Activated CD4-positive, alpha-beta T cell treated with anti-CD3 and anti-CD28 coated beads for 36 hours (primary cell): Measurements from ENCODE around the gene GLTP. TPM values are rescaled to one million over a fixed set of nuclear protein-coding genes. Genes with fewer than 3 reads are reported as not detected.
"Not testable (repeated sequence)": the region's sequence is repeated elsewhere in the genome, so short reads cannot be mapped to it uniquely, and the experiment has no call there.

Experiments
- ATAC-seq: fragments of 200-7000 bp; cut with Tn5 transposase; one replicate; pipeline ENCODE4 v1.10.0; 2021; ENCODE audit warnings: mild to moderate bottlenecking, moderate library complexity
- CTCF ChIA-PET: fragments of 350-600 bp; sonication (Branson Sonifier 250); formaldehyde crosslinking; loops from one replicate; lab custom pipeline; 2021; ENCODE audit warnings: antibody characterized with exemption; lab: Charles Lee
- POLR2A ChIA-PET: fragments of 350-600 bp; sonication (Branson Sonifier 250); formaldehyde crosslinking; loops from one replicate; lab custom pipeline; 2021; ENCODE audit warnings: antibody characterized with exemption, inconsistent platforms; lab: Charles Lee
- DNase-seq: peaks from one replicate; pipeline ENCODE4 v3.0.0-alpha.2; 2020
- H3K27ac Mint-ChIP-seq: one replicate; pipeline ENCODE4 v1.8.0; 2021; ENCODE audit warnings: mixed read lengths
- H3K27me3 Mint-ChIP-seq: one replicate; pipeline ENCODE4 v1.8.0; 2021; ENCODE audit warnings: mixed read lengths
- H3K36me3 Mint-ChIP-seq: one replicate; pipeline ENCODE4 v1.8.0; 2021; ENCODE audit warnings: low read depth, mixed read lengths
- H3K4me1 Mint-ChIP-seq: one replicate; pipeline ENCODE4 v1.8.0; 2021; ENCODE audit warnings: mixed read lengths
- H3K4me3 Mint-ChIP-seq: one replicate; pipeline ENCODE4 v1.8.0; 2021; ENCODE audit warnings: mild to moderate bottlenecking, moderate library complexity, mixed read lengths
- H3K9me3 Mint-ChIP-seq: one replicate; pipeline ENCODE4 v1.8.0; 2021; ENCODE audit warnings: low read depth, mixed read lengths
- intact Hi-C, 2 experiments: fragments of 100-400 bp; cut with DNase I in 1 of 2; cut with micrococcal nuclease in 1 of 2; formaldehyde crosslinking; loops; one replicate each; pipeline versions ENCODE4 v1.14.2 to v1.15.1; 2022 to 2024; cut with DNase I, micrococcal nuclease
- total RNA-seq, 2 experiments: library from RNA; stranded (reverse); gene quantifications; one replicate each; pipeline ENCODE4 v1.2.3, GENCODE V29; 2021

The GLTP gene
- total RNA-seq, 2 experiments from 2014 or later = 24.2 to 26.9 TPM

DNA sequence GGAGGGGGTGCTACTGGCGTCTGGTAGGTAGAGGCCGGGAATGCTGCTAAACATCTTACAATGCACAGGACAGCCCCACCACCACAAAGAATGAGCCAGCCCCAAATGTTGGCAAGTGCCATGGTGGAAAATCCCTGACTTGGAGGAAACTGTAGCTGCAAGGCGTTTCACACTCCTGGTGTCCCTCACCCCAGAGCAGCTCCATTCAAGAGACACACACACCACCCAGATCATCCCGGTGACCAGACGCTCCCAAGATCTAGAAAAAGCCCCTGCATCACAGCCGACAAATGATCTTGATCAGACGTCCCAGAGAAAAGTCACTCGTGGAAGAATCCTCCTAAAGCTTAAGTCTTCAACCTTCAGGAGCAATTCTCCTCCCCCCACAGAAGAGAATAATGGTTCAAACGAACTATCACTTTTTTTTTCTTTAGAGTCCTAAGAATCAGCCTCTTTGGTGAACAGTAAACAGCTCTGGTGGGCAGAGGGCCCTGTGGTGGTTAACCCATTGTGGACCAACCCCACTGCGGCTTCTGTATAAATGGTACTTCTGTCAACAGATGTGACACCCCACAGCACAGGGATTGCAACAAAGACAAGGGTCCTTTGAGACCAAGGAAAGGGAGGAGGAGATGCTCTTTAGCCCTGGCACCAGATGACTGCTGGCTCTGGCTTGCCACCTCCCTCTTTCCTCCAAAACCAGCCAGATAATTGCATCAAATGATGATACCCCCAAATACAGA, 2.7 kb downstream of the GLTP start:
- Mint-ChIP-seq H3K4me1 (peaks cover 41% of the 10 kb centered on the region), H3K36me3 (peaks cover 3% of the 10 kb centered on the region), H3K27me3 (no peaks in the 10 kb centered on the region), H3K4me3 (no peak overlapping the region), H3K9me3 (no peaks in the 10 kb centered on the region), H3K27ac (no peak overlapping the region)
- ATAC-seq (no peak), DNase-seq (no peak)
- ChIA-PET POLR2A (no interaction called here), CTCF (interaction anchor here (0.6 to 2.2 kb wide), 5 partner anchors 24 to 72 kb away, joined by 4 to 11 read pairs (median 7); no protein-coding TSS in a partner anchor)
- intact Hi-C loops = no loop called here

DNA sequence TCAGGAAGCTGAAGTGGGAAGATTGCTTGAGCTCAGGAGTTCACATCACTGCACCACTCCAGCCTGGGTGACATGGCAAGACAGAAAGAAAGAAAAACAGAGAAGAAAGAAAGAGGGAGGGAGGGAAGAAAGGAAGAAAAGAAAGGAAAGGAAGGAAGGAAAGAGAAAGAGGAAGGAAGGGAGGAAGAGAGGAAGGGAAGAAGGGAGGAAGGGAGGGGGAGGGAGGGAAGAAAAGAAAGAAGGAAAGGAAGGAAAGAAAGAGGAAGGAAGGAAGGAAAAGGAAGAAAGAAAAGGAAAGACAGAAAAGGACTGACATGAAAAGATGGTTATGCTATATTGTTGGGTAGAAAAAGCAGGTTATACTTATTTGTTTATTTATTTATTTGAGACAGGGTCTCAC, 3.9 kb downstream of the GLTP start:
- no peak for ATAC-seq
- peaks cover 43% of the 10 kb centered on the region for H3K4me1 Mint-ChIP-seq
- CTCF ChIA-PET = interaction anchor here (0.6 to 2.2 kb wide), 4 partner anchors 17 to 31 kb away, joined by 3 to 11 read pairs (median 5); no protein-coding TSS in a partner anchor
- H3K27ac Mint-ChIP-seq = no peak overlapping the region
- H3K9me3 Mint-ChIP-seq = no peaks in the 10 kb centered on the region
- no peak for DNase-seq
- POLR2A ChIA-PET = no interaction called here
- no peak overlapping the region for H3K4me3 Mint-ChIP-seq
- H3K36me3 Mint-ChIP-seq = peaks cover 3% of the 10 kb centered on the region
- H3K27me3 Mint-ChIP-seq = no peaks in the 10 kb centered on the region
- intact Hi-C loops = no loop called here

DNA sequence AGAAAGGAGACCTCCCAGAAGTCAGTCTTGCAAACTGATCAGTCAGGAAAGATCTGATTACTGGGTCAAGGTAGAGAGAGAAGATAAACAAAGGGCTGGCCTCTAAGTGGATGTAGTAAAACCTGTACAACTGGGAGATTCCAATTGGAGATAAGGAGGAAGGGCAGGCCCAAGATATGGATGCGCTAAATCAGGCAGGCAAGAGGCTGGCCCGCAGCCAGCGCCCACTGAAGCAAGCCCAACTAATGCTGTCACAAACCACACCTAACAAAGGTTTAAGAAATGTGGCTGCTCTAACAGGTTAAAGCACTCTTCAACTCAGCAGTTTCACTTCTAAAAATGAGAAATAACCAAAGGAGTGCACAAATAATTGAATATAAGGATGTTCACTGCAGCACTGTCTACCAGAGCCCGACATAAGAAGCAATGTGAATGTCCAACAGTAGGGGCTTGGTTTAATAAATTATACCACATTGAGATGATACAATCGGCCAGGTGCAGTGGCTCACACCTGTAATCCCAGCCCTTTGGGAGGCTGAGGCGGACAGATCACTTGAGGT, 4.7 kb downstream of the GLTP start:
- Mint-ChIP-seq H3K27me3 (no peaks in the 10 kb centered on the region), H3K9me3 (no peaks in the 10 kb centered on the region), H3K4me1 (peaks cover 42% of the 10 kb centered on the region), H3K27ac (no peak overlapping the region), H3K36me3 (peaks cover 4% of the 10 kb centered on the region), H3K4me3 (no peak overlapping the region)
- DNase-seq (no peak), ATAC-seq (no peak)
- CTCF ChIA-PET = interaction anchor here (0.6 to 2.2 kb wide), 3 partner anchors 16 to 30 kb away, joined by 3 to 11 read pairs (median 3); no protein-coding TSS in a partner anchor
- POLR2A ChIA-PET = no interaction called here
- intact Hi-C loops = no loop called here

DNA sequence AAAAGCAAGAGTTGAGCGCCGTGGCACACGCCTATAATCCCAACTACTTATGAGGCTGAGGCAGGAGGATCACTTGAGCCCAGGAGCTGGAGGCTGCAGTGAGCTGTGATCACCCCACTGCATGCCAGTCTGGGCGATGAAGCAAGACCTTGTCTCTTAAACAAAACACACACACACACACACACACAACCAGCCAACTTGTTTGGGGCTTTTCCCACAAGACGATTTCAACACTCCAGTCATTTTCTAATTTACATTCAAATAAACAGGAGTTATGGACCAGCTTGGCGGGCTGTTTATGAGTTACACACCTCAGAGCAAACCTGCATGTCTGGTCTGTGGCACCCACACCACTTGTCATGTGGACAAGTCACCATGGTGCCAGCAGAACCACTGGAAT, 6.7 kb downstream of the GLTP start:
- Mint-ChIP-seq H3K9me3 (no peaks in the 10 kb centered on the region), H3K4me3 (no peak overlapping the region), H3K4me1 (peaks cover 37% of the 10 kb centered on the region), H3K36me3 (peaks cover 4% of the 10 kb centered on the region), H3K27ac (no peak overlapping the region), H3K27me3 (no peaks in the 10 kb centered on the region)
- no peak for DNase-seq
- ChIA-PET POLR2A (no interaction called here), CTCF (no interaction called here)
- intact Hi-C loops = no loop called here
- no peak for ATAC-seq

DNA sequence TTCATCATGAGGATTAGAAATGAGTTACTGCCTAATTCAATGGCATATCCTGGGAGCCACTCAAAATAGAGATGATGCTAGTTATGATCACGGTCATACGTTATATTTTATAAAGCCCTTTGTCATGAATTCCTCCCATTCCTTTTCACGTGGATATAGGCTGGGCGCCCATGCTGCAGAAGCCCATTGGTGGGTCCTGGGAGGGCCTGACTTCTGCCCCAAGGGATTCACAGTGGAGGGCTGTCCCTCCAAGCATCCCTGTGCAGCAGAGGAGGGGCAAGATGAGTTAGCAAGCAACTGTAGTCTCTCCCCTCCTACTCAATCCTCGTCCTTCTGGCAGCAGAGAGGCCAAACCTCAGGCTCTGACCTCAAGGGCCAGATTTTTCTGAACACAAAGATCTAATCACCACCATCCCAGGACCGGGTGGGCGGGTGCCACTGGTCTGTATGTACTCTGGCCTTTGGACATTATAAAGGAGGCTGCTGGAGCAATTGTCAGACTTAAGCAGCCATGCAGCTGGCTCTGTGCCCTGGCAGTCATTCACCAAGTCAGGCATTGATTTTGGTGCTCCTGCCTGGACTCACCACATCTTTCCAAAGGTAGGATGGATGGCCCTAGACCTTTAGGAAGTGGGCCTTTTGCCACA, 8.6 kb downstream of the GLTP start:
- DNase-seq = no peak
- POLR2A ChIA-PET = no interaction called here

DNA sequence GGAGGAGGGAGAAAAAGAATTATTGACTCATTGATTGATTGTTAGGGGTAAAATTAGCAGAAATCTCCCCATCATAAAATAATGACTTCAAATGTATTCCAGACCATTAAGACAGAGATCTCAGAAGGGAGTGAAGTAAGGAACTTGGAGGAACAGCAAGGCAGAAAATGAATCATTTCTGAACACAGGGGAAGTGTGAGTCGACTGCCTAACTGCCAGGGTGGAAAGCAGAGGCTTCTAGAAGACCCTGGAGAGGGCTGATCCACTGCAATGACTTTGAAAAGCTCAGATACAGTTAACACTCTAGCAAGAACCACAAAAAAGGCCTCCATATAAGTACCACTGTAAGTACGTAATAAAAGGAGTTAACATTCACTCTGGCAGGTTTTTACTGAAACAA, 9.7 kb downstream of the GLTP start:
- Mint-ChIP-seq H3K27ac (peak overlapping the region; percentile 7), H3K4me3 (no peak overlapping the region), H3K4me1 (peaks cover 27% of the 10 kb centered on the region), H3K9me3 (no peaks in the 10 kb centered on the region), H3K27me3 (no peaks in the 10 kb centered on the region), H3K36me3 (peaks cover 7% of the 10 kb centered on the region)
- DNase-seq (no peak), ATAC-seq (peak; percentile 70)
- CTCF ChIA-PET = no interaction called here
- POLR2A ChIA-PET = interaction anchor here (0.6 kb wide), 1 partner anchor 36 kb away, joined by 3 read pairs; no protein-coding TSS in a partner anchor
- intact Hi-C loops = no loop called here

More for the DNA sequence above, 8.6 kb downstream of the GLTP start:
- H3K9me3 Mint-ChIP-seq = no peaks in the 10 kb centered on the region
- H3K27ac Mint-ChIP-seq = peak overlapping the region; percentile 24
- ATAC-seq = no peak
- peaks cover 7% of the 10 kb centered on the region for H3K36me3 Mint-ChIP-seq
- CTCF ChIA-PET = interaction anchor here (0.9 kb wide), 1 partner anchor 18 kb away, joined by 3 read pairs; no protein-coding TSS in a partner anchor
- no peak overlapping the region for H3K4me3 Mint-ChIP-seq
- H3K4me1 Mint-ChIP-seq = peaks cover 29% of the 10 kb centered on the region
- no peaks in the 10 kb centered on the region for H3K27me3 Mint-ChIP-seq
- intact Hi-C loops = no loop called here

DNA sequence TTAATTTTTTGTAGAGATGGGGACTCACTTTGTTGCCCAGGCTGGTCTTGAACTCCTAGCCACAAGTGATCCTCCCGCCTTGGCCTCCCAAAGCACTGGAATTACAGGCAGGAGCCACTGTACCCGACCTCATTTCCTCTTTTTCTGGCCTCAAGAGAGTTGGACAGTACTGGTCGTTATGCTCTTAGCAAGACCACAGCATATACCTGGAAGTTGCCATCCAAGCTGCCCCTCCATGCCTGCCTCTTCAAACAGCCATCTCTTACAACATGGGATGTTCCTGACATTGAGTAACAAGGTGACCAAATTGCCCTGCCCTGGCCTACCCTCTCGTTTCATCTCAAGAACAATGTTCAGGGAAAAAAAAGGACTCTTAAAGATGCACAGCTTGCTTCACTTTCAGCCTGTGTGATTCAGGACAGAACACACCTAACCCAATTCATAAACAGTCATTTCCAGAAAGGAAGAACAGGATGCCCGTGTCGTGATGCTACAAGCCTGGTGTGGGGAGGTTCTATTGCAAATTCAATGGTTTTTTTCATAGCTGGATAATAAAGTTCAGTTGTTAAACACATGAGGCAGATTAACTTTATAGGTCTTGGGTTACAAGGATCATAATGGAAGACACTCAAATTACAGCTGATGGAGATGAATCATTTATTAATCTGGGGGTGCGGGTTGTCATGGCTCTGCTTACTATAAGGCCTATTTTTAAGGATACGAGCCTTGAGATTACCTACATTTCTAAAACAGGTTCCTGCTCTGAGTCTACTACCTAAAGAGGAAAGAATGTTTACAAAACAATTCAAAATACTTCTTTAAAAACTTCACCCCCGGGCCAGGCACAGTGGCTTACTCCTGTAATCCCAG, 11.9 kb downstream of the GLTP start:
- H3K4me3 Mint-ChIP-seq = no peak overlapping the region
- peak overlapping the region; percentile 48 for H3K27ac Mint-ChIP-seq
- ChIA-PET POLR2A (interaction anchor here (0.6 kb wide), 2 partner anchors 19 to 23 kb away, joined by 3 to 4 read pairs; no protein-coding TSS in a partner anchor), CTCF (interaction anchor here (0.6 to 2.0 kb wide), 5 partner anchors 8 to 293 kb away, joined by 3 to 8 read pairs (median 5); no protein-coding TSS in a partner anchor)
- no peaks in the 10 kb centered on the region for H3K27me3 Mint-ChIP-seq
- peaks cover 23% of the 10 kb centered on the region for H3K4me1 Mint-ChIP-seq
- DNase-seq = peak; percentile 28
- H3K36me3 Mint-ChIP-seq = peaks cover 7% of the 10 kb centered on the region
- peak; percentile 71 for ATAC-seq
- intact Hi-C loops = no loop called here
- H3K9me3 Mint-ChIP-seq = no peaks in the 10 kb centered on the region

DNA sequence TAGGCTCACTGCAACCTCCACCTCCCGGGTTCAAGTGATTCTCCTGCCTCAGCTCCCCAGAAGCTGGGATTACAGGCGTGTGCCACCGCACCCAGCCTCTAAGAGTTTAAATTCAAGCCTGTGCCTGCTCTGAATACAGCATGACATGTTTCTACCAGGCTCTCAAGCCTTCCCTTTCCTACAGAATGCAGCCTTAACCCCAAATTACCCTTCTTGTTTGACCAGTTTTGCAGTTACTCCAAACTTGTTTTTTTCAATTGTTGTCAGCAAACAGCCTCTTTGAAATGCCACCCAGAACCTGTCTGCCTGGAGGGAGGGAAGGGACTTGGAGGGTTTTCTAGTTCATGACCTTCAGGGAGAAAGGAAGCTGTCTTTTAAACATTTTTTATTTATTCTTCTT, 15.4 kb downstream of the GLTP start:
- Mint-ChIP-seq H3K36me3 (peaks cover 5% of the 10 kb centered on the region), H3K4me3 (no peak overlapping the region), H3K27me3 (no peaks in the 10 kb centered on the region), H3K9me3 (no peaks in the 10 kb centered on the region), H3K4me1 (peaks cover 15% of the 10 kb centered on the region), H3K27ac (no peak overlapping the region)
- POLR2A ChIA-PET = no interaction called here
- DNase-seq (no peak), ATAC-seq (no peak)
- intact Hi-C loops = no loop called here
- CTCF ChIA-PET = interaction anchor here (1.8 to 2.1 kb wide), 2 partner anchors 12 to 20 kb away, joined by 6 to 13 read pairs; no protein-coding TSS in a partner anchor

DNA sequence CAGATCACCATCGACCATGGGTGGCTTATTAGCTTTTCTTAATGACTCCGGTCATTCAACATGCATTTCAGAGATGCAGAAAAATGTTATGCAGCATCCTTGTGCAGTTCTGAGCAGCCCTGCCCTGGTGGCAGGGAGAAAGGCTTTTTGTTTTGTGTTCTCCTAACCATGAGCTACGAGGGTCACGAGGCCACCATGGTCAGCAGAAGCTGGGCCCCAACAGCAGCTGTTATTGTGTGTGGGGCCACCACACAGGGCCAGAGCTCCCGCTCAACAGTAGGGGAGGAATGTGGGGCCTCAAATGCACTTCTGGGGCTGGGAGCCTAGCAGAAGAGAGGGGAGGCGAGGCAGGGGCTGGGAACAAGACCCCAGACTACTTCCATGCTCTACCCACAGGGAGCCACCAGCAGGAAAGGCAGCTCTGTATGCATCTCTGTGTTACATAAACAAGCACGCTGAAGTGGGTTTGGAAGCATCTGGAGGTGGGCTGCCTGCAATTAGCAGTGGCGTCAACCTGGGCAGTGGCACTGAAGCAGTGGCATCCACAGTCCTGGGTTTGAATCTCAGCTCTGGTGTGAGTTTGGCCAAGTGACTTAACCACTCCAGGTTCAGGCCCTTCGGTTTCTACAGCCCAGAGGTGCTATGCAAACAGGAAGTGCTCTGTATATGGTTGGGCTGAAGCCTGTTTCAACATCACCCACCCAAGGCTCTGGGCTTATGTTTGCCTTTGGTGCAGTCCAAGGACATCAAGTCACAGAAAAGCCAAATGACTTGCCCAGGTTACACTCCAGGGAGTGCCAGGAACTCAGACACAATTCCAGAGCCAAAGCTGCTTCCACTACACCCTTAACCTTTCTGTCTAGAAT, 16.3 kb downstream of the GLTP start:
- DNase-seq = no peak
- no peaks in the 10 kb centered on the region for H3K27me3 Mint-ChIP-seq
- H3K36me3 Mint-ChIP-seq = peaks cover 5% of the 10 kb centered on the region
- POLR2A ChIA-PET = no interaction called here
- no peak for ATAC-seq
- peaks cover 15% of the 10 kb centered on the region for H3K4me1 Mint-ChIP-seq
- no peak overlapping the region for H3K27ac Mint-ChIP-seq
- CTCF ChIA-PET = interaction anchor here (2.1 kb wide), 1 partner anchor 11 kb away, joined by 13 read pairs; no protein-coding TSS in a partner anchor
- no peak overlapping the region for H3K4me3 Mint-ChIP-seq
- H3K9me3 Mint-ChIP-seq = no peaks in the 10 kb centered on the region
- intact Hi-C loops = no loop called here

DNA sequence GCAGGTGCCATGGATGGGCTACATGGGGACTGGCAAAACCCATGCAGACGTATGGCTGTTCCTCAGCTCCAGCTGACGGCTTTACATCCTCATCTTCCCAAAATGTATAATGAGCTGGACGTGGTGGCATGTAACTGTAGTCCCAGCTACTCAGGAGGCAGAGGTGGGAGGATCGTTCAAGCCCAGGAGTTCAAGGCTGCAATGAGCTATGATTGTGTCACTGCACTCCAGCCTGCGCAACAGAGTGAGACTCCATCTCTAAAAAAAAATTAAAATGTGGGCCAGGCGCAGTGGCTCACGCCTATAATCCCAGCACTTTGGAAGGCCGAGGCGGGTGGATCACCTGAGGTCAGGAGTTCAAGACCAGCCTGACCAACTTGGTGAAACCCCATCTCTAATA, 17.9 kb downstream of the GLTP start:
- H3K27me3 Mint-ChIP-seq, ATAC-seq, intact Hi-C loops, H3K4me1 Mint-ChIP-seq, H3K4me3 Mint-ChIP-seq, H3K36me3 Mint-ChIP-seq, H3K9me3 Mint-ChIP-seq, DNase-seq, H3K27ac Mint-ChIP-seq: not testable (repeated sequence)
- CTCF ChIA-PET = interaction anchor here (1.6 kb wide), 1 partner anchor 17 kb away, joined by 3 read pairs; no protein-coding TSS in a partner anchor
- POLR2A ChIA-PET = interaction anchor here (0.6 kb wide), 1 partner anchor 48 kb away, joined by 5 read pairs; no protein-coding TSS in a partner anchor
